Limb (tissue), 2 donors: ENCODE results near the gene DNAL1.

ENCODE experiments used
- DNase-seq, 2 donors: peaks; one replicate each; pipeline ENCODE4 v3.0.0-alpha.2; 2016; ENCODE audit errors: extremely low spot score in 2 of 2

DNAL1 gene

DNA sequence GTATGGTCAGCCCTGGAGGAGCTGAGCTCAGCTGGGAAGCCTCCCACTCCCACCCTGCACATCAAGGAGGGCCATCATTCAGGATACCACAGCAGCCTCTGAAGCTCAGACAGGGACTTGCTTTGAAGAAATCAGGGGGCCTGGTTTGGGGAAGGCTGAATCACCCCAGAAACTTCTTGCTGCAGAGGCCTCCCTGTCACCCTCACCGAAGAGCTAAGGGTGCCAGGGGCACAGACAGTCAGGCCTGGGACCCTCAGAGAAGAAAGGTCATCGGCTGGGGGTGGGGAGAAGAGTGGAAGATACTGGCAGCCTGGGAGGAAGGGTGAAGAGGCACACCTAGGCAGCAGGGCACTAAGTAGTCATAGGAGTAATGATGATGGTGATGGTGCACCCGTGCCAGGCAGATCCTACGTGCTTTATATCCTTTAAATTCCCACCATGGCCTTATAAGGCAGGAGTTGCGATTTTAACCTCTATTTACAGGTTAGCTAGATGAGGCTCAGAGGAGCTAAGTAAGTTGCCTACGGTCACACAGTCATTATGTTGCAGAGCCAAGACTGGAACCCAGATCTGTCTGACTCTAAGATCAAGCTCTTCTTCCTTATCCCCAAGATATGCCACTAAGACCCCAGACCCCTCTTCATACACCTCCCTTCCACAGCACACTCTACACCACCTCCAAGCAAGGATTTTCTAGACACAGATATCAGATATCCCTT is 97.9 kb downstream of the DNAL1 start:
- DNase-seq, result no peak

DNA sequence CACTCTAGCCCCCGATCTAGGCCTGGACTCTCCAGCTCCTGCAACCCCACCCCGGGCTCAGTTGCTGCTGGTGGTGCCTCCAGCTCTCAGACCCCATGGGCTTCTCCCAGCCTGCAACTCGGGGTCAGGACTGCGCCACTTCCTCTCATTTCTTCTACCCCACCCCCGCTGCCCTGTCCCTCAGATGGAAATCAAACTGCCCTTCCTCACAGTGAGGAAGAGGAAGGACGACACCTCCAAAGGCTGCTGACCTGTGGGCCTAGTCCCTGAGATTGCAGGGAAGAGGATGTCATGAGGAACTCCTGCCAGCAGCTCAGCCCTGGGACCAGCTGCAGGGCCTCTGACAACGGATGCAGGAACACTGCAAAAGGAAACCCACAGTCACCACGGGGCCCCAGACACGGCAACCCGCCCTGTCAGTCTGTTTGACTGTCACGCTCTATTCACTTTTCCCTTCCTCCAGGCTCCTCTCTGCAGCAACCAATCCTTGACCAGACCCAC is 98.7 kb downstream of the DNAL1 start:
- no peak for DNase-seq

DNA sequence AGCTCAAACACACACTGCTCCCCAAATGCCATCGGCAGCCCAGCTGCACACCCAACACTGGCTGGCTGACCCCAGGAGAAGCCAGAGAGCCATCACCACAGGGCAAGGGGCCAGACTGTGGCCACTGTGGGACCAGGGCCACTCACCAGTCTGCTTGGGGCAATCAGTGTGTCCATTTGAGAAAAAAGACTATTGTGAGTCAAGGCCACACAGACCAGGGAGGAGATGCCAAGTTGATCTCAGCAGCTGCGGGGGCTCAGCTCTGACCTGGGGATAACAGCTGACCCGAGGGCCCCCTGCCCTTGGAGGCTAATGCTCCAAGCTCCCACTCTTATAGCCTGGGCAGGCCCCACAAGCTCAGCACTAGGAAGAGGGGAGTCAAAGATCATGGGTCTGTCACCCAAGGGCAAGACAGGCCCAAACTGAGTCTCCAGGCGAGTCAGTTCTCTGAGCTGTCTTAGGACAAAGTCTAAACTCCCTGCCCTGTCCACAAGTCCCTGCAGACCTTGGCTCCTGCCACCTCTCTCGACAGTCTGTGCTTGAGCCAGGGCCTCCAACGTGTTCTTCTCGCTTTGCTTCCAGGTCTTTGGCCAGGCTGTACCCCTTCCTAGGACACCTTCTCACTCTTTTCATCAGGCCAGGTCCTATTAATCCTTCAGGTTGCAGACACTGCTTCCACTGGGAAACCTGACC is 99.5 kb downstream of the DNAL1 start:
- DNase-seq, result no peak

DNA sequence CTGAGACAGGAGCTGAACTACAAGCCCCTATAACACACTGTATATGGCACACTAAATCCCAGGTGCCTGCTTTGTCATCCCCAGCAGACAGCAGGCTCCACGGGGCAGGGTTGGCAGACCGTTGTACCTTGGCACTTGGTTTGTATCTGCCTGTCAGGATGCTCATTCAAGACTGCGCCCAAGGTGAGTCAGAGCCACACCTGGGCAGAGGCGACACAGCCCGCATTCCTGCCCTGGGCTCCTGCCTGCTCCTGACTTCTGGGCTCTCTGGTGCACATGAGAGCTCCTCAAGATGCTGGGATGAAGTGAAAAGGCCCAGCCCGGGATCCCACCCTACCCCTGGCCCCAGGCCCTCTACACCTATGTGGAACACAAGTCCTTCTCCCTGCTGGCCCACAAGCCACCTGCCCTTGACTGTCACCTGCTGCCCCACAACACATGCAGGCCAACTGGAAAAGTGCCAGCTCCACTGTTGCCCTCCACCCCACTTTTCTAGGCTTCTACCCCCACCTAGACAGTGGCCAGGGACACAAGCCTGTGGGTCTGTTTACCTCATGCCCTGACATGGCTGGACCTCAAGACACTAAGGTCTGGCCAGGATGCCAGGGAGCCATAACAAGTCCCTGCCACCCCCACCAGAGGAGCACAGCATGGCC is 100.2 kb downstream of the DNAL1 start:
- peak in 1 of 2 donors; percentile 32 for DNase-seq

DNA sequence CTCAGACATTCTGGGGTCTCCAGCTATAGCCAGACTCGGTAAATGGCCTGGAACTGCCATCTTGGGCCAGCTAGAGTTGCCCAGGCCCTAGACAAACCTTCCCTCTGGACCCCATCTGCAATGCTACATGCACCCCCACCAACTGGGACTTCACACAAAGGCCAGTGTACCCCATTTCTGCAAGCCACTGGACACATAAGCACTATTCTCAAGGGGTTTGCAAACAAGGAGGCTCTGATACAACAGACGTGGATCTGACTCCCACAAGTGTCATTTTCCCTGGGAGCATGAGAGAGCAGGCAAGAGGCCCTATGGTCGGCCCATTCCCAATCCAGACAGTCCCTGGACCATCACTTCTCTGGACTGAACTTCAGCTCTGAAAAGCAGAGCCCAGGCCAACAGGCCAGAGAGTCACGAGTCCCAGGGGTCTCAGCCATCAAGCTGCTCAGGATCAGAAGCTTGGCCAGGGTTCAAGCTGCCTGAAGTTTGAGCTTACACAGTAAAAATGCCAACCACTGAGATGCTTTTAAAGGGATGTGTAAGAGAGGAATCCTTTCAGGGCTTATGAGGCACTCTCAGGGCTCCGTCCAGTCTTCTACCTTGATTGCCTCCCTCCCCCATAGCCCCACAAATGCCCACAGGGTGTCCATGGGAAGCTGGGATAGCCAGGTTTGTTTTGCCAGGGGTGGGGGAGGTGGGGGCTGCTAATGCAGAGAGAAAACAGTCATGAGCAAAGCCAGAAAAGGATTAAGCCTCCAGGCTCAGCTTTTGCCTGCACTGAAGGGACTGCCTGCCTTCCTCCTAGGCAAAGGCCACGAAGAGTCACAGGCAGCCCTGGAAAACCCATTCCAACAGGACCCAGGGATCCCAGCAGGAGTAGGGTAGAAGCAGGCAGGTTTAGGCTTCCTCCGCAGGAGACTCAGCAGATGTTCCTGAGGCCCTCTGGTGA is 101.1 kb downstream of the DNAL1 start:
- DNase-seq, result peak in 1 of 2 donors; percentile 34

DNA sequence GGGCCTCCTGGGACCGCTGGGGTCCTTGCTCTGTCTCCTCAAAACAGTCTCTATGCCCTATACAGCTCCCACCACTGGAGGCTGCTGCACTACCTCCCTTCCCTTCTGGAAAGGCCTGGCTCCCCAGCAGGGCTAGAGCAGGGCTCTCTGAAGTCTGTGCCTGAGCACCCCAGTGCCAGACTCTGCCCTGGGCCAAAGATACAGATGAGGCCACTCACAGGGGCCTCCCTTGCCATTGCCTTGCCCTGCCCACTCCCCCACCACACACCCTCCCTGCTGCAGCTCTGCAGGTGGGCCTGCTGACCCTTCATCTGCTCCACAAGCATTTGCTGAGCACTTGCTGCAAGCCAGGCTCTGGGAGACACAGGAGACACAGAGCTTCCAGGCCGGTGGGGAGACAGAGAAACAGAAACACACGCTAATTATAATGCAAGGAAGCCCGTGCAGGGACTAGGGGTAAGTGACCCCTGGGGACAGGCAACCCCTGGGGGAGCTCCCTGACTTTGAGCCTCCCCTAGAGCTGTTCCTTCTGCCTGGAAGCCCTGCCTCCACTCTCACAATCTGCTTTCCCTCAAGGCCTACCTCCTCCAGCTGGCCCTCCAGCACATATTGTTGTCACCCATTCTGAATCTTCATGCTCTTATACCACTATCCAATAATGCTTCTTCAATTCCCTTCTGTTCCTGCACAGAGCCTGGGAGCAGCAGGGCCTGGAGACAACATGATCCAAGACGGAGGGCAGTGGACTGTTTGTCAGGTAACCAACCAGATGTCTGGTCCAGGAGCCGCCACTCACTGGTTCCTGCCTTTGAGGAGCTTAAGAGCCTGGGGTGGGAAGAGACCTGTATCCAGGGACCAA is 102.0 kb downstream of the DNAL1 start:
- peak in 1 of 2 donors; percentile 31 for DNase-seq

DNA sequence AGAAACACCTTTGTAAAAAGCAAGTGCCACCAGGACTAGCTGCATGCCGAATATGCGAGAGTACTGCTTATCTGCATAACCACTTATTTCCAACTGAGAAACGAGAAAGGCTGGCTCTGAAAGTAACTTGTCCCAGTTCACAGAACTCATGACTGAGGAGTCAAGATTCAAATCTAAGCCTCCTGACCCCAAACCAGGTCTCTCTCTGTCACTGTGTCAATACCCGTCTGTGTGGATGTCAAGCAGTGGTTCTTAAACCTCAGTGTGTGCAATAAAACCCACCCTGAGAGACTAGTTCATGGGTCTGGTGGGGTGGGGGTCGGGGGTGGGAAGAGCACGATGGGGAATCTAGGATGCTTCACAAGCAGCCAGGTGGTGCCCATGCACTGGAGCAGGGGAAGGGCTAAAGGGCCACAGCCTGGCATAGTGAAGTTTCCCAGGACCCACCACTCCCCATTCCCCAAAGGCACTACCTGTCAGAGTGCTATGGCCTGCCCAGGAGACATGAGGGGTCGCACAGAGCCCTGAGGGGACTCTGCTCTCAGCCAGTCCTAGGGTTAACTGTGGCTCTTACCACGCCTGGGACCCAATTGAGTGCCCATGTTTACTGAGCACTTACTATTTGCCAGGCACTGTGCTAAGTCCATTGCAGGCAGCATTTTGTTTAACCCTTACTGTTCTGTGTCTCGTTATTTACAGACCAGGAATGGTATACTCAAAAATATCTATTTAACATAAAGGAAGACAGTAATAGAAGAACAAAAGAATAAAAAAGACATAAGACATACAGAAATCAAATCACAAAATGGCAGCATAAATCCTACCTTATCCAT is 102.8 kb downstream of the DNAL1 start:
- peak in 1 of 2 donors; percentile 14 for DNase-seq

DNA sequence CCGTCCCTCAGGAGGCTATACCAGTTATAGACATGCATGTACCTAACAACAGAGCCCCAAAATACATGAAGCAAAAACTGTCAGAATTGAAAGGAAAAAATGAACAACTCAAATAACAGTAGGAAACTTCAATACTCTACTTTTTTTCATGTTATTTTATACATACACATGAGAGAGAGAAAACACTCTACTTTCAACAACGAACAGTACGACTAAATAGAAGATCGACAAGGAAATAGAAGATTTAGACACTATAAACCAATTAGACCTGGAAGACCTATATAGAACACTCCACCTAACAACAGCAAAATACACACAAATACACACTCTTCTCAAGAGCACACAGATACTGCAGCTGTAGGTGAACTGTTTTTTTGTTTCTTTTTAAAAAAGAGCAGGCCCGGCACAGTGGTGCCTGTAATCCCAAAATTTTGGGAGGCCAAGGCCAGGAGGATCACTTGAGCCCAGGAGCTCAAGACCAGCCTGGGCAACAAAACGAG is 104.1 kb downstream of the DNAL1 start:
- no peak for DNase-seq

DNA sequence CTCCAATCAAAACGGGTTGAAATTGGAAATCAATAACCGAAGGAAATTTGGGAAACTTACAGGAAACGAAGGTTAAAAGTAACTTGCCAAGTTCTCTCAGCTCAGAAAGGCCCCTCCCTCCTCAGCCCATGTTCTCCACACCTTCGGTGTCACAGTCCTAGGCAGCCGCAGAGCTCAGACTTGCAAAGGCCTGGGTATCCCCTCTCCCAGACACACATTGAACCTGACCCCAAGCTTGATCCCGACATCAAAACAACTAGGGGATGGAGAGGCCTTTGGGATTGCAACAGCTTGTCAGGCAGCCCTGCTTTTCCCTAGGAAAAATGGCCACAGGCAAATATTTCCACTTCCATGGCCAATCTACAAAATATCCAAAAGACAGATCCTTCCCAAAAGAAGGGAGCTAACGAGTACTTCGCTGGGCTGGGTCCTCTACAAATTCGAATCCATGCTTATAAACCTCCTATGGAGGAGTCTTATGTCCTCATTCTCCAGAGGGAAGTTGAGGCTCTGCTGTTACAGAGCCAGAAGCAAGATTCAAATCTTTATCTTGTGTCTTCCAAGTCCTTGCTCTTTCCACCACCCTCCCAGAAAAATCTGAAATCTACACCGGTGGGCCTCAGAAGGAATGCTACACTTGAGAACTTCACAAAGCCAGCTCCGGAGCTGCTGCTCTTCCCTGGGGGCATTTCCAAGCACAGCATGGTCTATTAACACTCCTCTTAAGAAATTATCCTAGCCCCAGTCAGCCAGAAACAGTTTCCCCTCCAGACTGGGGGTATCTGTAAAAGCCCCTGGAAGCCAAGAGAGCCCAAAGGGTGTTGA is 105.1 kb downstream of the DNAL1 start:
- peak in 1 of 2 donors; percentile 34 for DNase-seq

DNA sequence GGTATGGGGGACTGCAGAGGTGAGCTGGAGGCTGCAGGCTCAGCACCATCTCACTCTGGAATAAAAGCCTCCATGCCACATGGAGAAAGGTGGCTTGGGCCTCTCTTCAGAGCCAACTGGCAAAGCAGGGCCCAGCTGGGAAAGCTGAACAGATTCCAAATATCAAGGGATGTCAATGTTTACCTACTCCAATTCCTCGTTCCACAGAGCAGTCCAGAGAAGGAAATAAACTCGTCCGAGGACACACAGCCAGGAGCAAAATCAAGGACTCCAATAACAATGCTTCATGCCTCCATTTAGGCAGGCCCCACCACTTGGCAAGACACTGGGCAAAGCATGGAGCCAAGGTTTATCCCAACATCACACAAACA is 105.7 kb downstream of the DNAL1 start:
- peak in 1 of 2 donors; percentile 33 for DNase-seq

DNA sequence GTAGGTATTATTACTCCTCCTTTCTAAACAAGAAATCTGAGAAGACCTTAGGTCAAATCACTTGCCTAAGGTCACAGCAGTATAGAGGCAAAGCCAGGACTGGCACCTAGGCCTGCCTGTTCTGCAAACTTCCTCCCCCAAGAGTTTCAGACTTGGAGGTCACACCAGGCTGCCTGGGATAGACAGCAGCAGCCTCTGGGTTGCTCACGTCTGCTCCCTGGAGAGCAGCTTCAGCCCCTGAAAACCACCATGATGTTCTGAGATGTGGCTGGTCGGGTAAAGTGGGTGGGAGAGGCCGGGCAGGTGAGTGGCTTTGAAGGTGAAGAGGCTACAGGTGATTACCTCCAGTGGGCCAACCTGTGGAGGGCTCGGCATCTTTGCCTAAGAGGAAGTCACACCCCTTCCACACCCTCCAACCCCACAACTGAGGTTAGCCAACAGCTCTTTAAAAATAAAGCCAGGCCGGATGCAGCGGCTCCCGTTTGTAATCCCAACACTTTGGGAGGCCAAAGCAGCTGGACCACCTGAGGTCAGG is 106.4 kb downstream of the DNAL1 start:
- peak in 1 of 2 donors; percentile 23 for DNase-seq

DNA sequence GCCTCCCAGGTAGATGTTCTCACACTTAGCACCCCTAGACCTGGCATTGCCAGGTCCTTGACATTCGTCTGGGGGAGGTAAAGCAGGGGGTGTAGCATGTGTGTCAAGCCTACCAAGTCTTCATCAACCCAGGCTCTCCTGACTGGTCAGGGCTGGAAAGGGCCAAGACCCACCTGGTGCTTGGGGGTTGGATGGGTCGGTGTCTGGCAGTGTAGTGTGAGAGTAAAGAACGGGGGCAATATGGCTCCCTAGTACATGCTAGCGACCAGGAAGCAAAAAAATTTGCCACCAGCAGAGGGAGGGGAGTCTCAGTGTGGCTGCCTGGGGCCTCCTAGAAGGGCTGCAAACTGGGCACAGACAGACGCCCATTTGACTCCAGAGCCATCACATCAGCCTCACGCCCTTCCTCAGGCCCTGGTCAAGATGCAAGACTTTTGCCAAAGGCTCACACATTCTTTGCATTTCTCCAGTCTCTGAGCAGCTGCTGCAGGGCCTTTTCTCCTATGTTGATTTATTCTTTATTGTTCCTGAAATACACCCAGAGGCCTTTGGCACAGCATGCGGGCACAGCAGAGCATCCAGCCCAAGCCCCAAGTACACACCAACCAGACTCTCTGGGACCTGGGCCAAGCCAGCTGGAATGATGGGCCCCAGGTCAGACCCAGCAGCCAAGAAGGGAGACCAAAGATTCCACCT is 107.7 kb downstream of the DNAL1 start:
- peak in 1 of 2 donors; percentile 71 for DNase-seq
